ENCODE measurements around the gene MAML2.

DNA sequence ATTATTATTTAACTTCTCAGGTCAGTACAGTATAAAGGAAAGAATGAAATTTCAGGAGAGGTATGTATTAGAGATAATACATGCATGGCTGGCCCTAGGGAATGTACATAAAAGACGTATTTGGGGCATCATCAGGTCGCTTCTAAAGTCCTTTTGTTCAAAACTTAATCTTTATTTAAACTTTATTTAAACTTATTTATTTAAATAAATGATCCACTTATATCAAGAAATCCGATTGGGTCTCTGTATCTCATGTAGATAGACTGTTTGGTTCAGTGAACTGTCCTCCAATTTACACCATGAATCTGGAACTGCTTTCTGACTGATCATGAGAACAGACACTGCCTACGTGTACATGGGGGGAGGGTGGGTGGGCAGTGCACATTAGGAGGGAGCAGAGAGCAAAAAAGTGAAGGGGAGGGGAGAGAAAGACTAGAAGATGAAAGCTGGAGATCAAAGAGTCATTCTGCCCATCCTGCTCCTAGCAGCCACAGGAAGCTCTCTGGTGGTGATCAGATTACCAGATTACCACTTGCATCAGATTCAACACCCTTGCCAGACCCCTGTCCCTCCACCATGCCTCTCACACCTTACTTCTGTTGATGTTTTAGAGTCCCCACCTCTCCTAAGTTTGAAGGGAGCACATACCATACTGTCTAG, 327.0 kb downstream of the MAML2 start:
- no peak for TF ChIP-seq EZH2 (IDR thresholded peaks at IDR 0.05; ENCODE audit: low read depth, low read length, severe bottlenecking)
- no peak for TF ChIP-seq CHD2 (IDR thresholded peaks at IDR 0.05; ENCODE audit: low read length)
- TF ChIP-seq, protein P1, sequence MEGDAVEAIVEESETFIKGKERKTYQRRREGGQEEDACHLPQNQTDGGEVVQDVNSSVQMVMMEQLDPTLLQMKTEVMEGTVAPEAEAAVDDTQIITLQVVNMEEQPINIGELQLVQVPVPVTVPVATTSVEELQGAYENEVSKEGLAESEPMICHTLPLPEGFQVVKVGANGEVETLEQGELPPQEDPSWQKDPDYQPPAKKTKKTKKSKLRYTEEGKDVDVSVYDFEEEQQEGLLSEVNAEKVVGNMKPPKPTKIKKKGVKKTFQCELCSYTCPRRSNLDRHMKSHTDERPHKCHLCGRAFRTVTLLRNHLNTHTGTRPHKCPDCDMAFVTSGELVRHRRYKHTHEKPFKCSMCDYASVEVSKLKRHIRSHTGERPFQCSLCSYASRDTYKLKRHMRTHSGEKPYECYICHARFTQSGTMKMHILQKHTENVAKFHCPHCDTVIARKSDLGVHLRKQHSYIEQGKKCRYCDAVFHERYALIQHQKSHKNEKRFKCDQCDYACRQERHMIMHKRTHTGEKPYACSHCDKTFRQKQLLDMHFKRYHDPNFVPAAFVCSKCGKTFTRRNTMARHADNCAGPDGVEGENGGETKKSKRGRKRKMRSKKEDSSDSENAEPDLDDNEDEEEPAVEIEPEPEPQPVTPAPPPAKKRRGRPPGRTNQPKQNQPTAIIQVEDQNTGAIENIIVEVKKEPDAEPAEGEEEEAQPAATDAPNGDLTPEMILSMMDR (IDR thresholded peaks at IDR 0.05; ENCODE audit: control extremely low read depth in 1 of 3, insufficient read depth in 1 of 3, low read depth in 1 of 3, low read length in 3 of 3): no peak
